ENCODE results near the gene SELENOI. TPM values are rescaled to one million over a fixed set of nuclear protein-coding genes. Genes with fewer than 3 reads are reported as not detected.

The SELENOI gene
- total RNA-seq, 1 donor from 2014 or later: 33.4 TPM

- H3K4me3 ChIP-seq: peak within 1 kb of the TSS; percentile 24 to 32
These were observed 56.0 kb downstream of the SELENOI start, which contains the start of gene DRC1 for GRCh38 chr2:26401739-26402541. DRC1 (plus strand) TSS chr2:26401920; CDS start chr2:26401990, 70 bp downstream.

DNA sequence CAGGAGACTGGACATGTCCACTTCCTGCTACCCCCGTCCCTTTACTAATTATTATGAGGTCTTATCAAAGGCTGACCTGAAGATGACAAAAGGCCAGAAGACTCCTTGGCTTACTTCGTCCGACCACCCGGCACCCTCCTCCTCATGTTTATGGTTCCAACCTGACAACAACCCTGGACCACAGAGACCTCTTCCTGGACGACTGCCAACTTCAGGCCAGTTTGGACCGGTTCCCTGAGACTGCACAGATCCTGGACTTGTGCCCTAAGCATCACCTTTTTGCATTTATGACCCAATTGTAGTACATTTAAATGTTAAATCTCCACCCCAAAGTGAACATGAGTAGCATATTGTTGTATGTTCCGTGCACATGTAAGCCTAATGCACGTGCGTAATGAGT is 61.6 kb downstream of the SELENOI start:
- Histone ChIP-seq H3K4me1 (no peaks in the 10 kb centered on the region), H3K4me3 (no peak overlapping the region), H3K36me3 (no peaks in the 10 kb centered on the region), H3K27ac (no peak overlapping the region), H3K27me3 (no peaks in the 10 kb centered on the region), H3K9me3 (no peaks in the 10 kb centered on the region)
- intact Hi-C loops (cut with DNase I): no loop called here
- no peak for TF ChIP-seq POLR2A (IDR thresholded peaks at IDR 0.05)
- no peak for TF ChIP-seq CTCF (IDR thresholded peaks at IDR 0.05)
- no peak for TF ChIP-seq POLR2AphosphoS5 (IDR thresholded peaks at IDR 0.05; ENCODE audit: insufficient read depth in 1 of 2, low read depth in 1 of 2)
- no peak for DNase-seq (ENCODE audit: extremely low spot score in 2 of 2)

More at GRCh38 chr2:26401739-26402541, 56.0 kb downstream of the SELENOI start, which contains the start of gene DRC1:
- Histone ChIP-seq H3K27ac (no peak within 1 kb of the TSS), H3K4me1 (peaks cover 6% of the 10 kb centered on the region), H3K9me3 (no peaks in the 10 kb centered on the region), H3K27me3 (no peaks in the 10 kb centered on the region), H3K36me3 (no peaks in the 10 kb centered on the region)
- no peak for DNase-seq (ENCODE audit: extremely low spot score in 2 of 2)
- intact Hi-C loops (cut with DNase I): no loop called here
- TF ChIP-seq POLR2AphosphoS5 (IDR thresholded peaks at IDR 0.05; ENCODE audit: insufficient read depth in 1 of 2, low read depth in 1 of 2) (no peak), POLR2A (IDR thresholded peaks at IDR 0.05) (no peak), CTCF (IDR thresholded peaks at IDR 0.05) (no peak)

DNA sequence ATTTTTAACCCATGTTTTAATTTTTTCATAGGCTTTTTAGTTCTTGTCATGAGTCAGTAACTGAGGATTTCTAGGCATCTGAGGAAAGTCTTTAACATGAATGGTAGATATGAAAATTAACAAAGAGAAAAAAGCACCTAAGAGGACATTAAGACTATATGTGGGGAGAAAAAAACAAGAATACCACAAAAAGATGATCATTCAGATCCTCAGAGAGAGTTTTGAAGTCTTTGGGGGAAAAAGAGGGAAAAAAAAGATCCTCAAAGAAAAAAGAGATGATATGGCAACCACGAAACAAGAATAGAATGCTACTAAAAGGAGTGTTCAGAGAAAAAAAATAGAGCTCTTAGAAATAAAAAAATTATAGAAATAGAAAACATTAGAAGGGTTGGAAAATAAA is 63.8 kb downstream of the SELENOI start:
- no peaks in the 10 kb centered on the region for H3K27me3 ChIP-seq
- TF ChIP-seq CTCF (IDR thresholded peaks at IDR 0.05) (no peak), POLR2AphosphoS5 (IDR thresholded peaks at IDR 0.05; ENCODE audit: insufficient read depth in 1 of 2, low read depth in 1 of 2) (no peak), POLR2A (IDR thresholded peaks at IDR 0.05) (no peak)
- H3K27ac ChIP-seq: no peak overlapping the region
- no peak for DNase-seq (ENCODE audit: extremely low spot score in 2 of 2)
- intact Hi-C loops (cut with DNase I): no loop called here
- H3K9me3 ChIP-seq: no peaks in the 10 kb centered on the region
- no peak overlapping the region for H3K4me3 ChIP-seq
- H3K4me1 ChIP-seq: no peaks in the 10 kb centered on the region
- no peaks in the 10 kb centered on the region for H3K36me3 ChIP-seq

DNA sequence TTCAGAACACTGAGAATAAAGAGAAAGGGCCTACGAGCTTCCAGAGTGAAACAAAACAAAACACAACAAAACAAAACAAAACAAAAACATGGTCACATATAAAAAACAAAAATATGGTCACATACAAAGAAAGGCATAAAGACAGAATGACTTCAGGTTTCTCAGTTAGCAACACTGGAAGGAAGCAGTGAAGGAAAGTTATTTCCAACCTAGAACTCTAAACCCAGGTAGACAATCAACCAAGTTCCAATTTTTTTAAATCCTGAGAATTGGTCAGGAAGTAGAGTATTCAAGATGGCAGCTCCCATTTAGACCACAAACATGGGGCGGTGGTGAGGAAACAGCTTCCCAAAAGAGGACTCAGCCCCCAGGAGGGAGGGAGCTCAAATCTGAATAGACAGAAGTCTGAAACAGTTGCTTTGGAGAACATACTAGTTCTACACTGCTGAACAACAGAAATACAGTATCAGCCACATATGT is 64.9 kb downstream of the SELENOI start:
- Histone ChIP-seq H3K4me1 (no peaks in the 10 kb centered on the region), H3K27me3 (no peaks in the 10 kb centered on the region), H3K4me3 (no peak overlapping the region), H3K9me3 (no peaks in the 10 kb centered on the region), H3K36me3 (no peaks in the 10 kb centered on the region), H3K27ac (no peak overlapping the region)
- intact Hi-C loops (cut with DNase I): no loop called here
- TF ChIP-seq POLR2A (IDR thresholded peaks at IDR 0.05): no peak
- no peak for TF ChIP-seq CTCF (IDR thresholded peaks at IDR 0.05)
- no peak for TF ChIP-seq POLR2AphosphoS5 (IDR thresholded peaks at IDR 0.05; ENCODE audit: insufficient read depth in 1 of 2, low read depth in 1 of 2)
- DNase-seq (ENCODE audit: extremely low spot score in 2 of 2): no peak

DNA sequence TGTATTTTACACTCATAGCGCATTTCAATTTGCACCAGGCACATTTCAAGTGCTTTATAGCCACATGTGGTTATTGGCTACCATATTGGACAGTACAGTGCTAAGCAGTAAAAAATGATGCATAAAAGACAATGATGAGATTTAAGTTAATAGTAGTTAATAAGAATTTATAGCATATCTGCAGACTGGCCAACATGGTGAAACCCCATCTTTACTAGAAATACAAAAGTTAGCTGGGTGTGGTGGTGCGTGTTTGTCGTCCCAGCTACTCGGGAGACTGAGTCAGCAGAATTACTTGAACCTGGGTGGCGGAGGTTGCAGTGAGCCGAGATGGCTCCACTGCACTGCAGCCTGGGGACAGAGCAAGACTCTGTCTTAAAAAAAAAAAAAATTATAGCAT is 65.5 kb downstream of the SELENOI start:
- H3K4me3 ChIP-seq: no peak overlapping the region
- H3K4me1 ChIP-seq: no peaks in the 10 kb centered on the region
- intact Hi-C loops (cut with DNase I): no loop called here
- H3K27ac ChIP-seq: no peak overlapping the region
- no peaks in the 10 kb centered on the region for H3K36me3 ChIP-seq
- DNase-seq (ENCODE audit: extremely low spot score in 2 of 2): no peak
- H3K27me3 ChIP-seq: no peaks in the 10 kb centered on the region
- no peak for TF ChIP-seq POLR2A (IDR thresholded peaks at IDR 0.05)
- TF ChIP-seq CTCF (IDR thresholded peaks at IDR 0.05): no peak
- TF ChIP-seq POLR2AphosphoS5 (IDR thresholded peaks at IDR 0.05; ENCODE audit: insufficient read depth in 1 of 2, low read depth in 1 of 2): no peak
- no peaks in the 10 kb centered on the region for H3K9me3 ChIP-seq
